HG03460 (cell line): Measurements from ENCODE around the gene C17orf114.

ENCODE experiments used
- ATAC-seq: cut with Tn5 transposase; IDR thresholded peaks from one replicate; pipeline ENCODE4 v1.9.1; 2021; ENCODE audit not compliant: unreplicated experiment

Gene C17orf114

GRCh38 chr17:4802228-4802627, at the start of gene C17orf114:
C17orf114 (minus strand) TSS chr17:4802328.
- ATAC-seq, result no peak

- no peak for ATAC-seq
Measured at GRCh38 chr17:4851084-4851483, 49.0 kb upstream of the C17orf114 start.

GRCh38 chr17:4850246-4850645, 48.1 kb upstream of the C17orf114 start:
- no peak for ATAC-seq

- ATAC-seq, result no peak
Measured at GRCh38 chr17:4849011-4849536, 46.9 kb upstream of the C17orf114 start.

- ATAC-seq, result no peak
Measured at GRCh38 chr17:4846635-4847390, 44.7 kb upstream of the C17orf114 start.

- no peak for ATAC-seq
Measured at GRCh38 chr17:4845118-4845517, 43.0 kb upstream of the C17orf114 start.

- ATAC-seq, result no peak
Measured at GRCh38 chr17:4843321-4844000, 41.3 kb upstream of the C17orf114 start.

GRCh38 chr17:4842376-4842775, 40.2 kb upstream of the C17orf114 start:
- no peak for ATAC-seq

GRCh38 chr17:4840893-4841242, 38.7 kb upstream of the C17orf114 start:
- ATAC-seq, result no peak

- ATAC-seq, result no peak
Measured at GRCh38 chr17:4839965-4840892, 38.1 kb upstream of the C17orf114 start.

GRCh38 chr17:4839221-4839620, 37.1 kb upstream of the C17orf114 start:
- ATAC-seq, result no peak

GRCh38 chr17:4838309-4838785, 36.2 kb upstream of the C17orf114 start:
- ATAC-seq, result no peak

GRCh38 chr17:4837471-4838308, 35.6 kb upstream of the C17orf114 start:
- ATAC-seq, result no peak

GRCh38 chr17:4836221-4836620, 34.1 kb upstream of the C17orf114 start:
- ATAC-seq, result no peak

GRCh38 chr17:4834681-4835020, 32.5 kb upstream of the C17orf114 start:
- no peak for ATAC-seq

GRCh38 chr17:4833941-4834680, 32.0 kb upstream of the C17orf114 start:
- ATAC-seq, result no peak

GRCh38 chr17:4833178-4833940, 31.2 kb upstream of the C17orf114 start, which contains the start of gene MINK1:
MINK1 (plus strand) TSS chr17:4833340; CDS start chr17:4833584, 244 bp downstream.
- peak; percentile 81 for ATAC-seq

- ATAC-seq, result peak; percentile 8
Measured at GRCh38 chr17:4832829-4833177, 30.7 kb upstream of the C17orf114 start.

GRCh38 chr17:4827399-4827798, 25.3 kb upstream of the C17orf114 start:
- ATAC-seq, result no peak
